Adrenal gland (tissue), 12 donors: Measurements from ENCODE around the gene PRMT7. TPM values are rescaled to one million over a fixed set of nuclear protein-coding genes. Genes with fewer than 3 reads are reported as not detected.

ENCODE experiments used
- DNase-seq, 7 donors: peaks; one replicate each; pipeline ENCODE4 v3.0.0-alpha.2; 2019 to 2020
- H3K27ac ChIP-seq, 5 donors: fragments of 200-600 bp; sonication (generic) in 4 of 5; 1 replicate in 3 of 5; 2 replicates in 2 of 5; pipeline versions ENCODE4 v1.5.1 to v1.8.0; 2016 to 2020; ENCODE audit warnings: mild to moderate bottlenecking in 1 of 5
- H3K27me3 ChIP-seq: fragments of 200-600 bp; 2 replicates; pipeline ENCODE4 v1.8.0; 2021
- H3K36me3 ChIP-seq, 2 donors: fragments of 200-600 bp; replicated peaks in 1 of 2; 1 replicate in 1 of 2; 2 replicates in 1 of 2; pipeline versions ENCODE4 v1.5.1 to v1.8.0; 2018 to 2022
- H3K4me1 ChIP-seq, 2 donors: fragments of 200-600 bp; replicated peaks in 1 of 2; 1 replicate in 1 of 2; 2 replicates in 1 of 2; pipeline versions ENCODE4 v1.5.1 to v1.8.0; 2018 to 2021
- H3K4me3 ChIP-seq, 4 donors: fragments of 200-600 bp; sonication (generic) in 3 of 4; one replicate each; pipeline ENCODE4 v1.5.1; 2016 to 2018
- H3K9me3 ChIP-seq, 3 donors: fragments of 200-600 bp; sonication (generic) in 1 of 3; replicated peaks in 1 of 3; 1 replicate in 2 of 3; 2 replicates in 1 of 3; pipeline versions ENCODE4 v1.5.1 to v1.8.0; 2016 to 2021
- POLR2A ChIP-seq, 2 donors: fragments of 450-650 bp; IDR thresholded peaks; one replicate each; pipeline ENCODE4 v1.6.1; 2017; ENCODE audit warnings: antibody characterized with exemption in 2 of 2, mild to moderate bottlenecking in 2 of 2, moderate library complexity in 1 of 2
- WGBS, 4 donors: extraction: QIAGEN DNeasy Blood & Tissue Kit in 2 of 4; methylation state at CpG; one replicate each; pipeline versions ENCODE4 v1.1.5 to v1.1.7; 2013 to 2017; 5-methylcytosine and 5-hydroxymethylcytosine counted together
- intact Hi-C, 2 donors: fragments of 100-400 bp; cut with DNase I; formaldehyde crosslinking; loops; one replicate each; pipeline versions ENCODE4 v1.14.1 to v1.15.0; 2022 to 2023
- polyA plus RNA-seq, 3 donors: library from polyadenylated mRNA; stranded (reverse); fragments of 200-250 nt in 2 of 3; fragments of 350-450 nt in 1 of 3; fragmentation: Illumina TruSeq in 1 of 3; extraction: RNeasy Lipid Tissue Mini Kit (QIAGEN cat#74804) in 1 of 3; gene quantifications; one replicate each; pipeline ENCODE4 v1.2.3, GENCODE V29; 2013 to 2014
- total RNA-seq, 9 donors: library from RNA; depleted of rRNA in 4 of 9; stranded (reverse); fragments of >200 nt in 4 of 9; fragments of 120-200 nt in 1 of 9; fragmentation: NEBNext Ultra II Directional in 1 of 9; extraction: Animal tissue kit (Norgen Biotek cat#: 25700) in 1 of 9; gene quantifications; one replicate each; pipeline versions ENCODE4 v1.1.0 to v1.2.4, GENCODE V29; 2013 to 2023
- TF ChIP-seq, protein P1 (sequence below), 6 experiments: fragments of 450-650 bp in 4 of 6; fragments of 200-600 bp in 2 of 6; sonication (generic) in 1 of 6; IDR thresholded peaks; 1 replicate in 5 of 6; 2 replicates in 1 of 6; pipeline versions ENCODE4 v1.5.1 to v1.8.0; 2016 to 2021; ENCODE audit warnings: antibody characterized with exemption in 6 of 6, mild to moderate bottlenecking in 2 of 6, moderate library complexity in 1 of 6
- donor health status: healthy with polysubstance abuse.
- donor health status: Bipolar disorder and iron deficiency.
- donor health status: DM: yes; HTN: yes; CAD: no.
- donor health status: DM: no; HTN: no; CAD: no.
- donor health status: DM: no; HTN: no; CAD: no.
- donor health status: DM: yes; HTN: yes; CAD: no.

PRMT7 gene
- total and polyA plus RNA-seq, 12 donors = 30.0 to 141 (median 42.7) TPM

DNA sequence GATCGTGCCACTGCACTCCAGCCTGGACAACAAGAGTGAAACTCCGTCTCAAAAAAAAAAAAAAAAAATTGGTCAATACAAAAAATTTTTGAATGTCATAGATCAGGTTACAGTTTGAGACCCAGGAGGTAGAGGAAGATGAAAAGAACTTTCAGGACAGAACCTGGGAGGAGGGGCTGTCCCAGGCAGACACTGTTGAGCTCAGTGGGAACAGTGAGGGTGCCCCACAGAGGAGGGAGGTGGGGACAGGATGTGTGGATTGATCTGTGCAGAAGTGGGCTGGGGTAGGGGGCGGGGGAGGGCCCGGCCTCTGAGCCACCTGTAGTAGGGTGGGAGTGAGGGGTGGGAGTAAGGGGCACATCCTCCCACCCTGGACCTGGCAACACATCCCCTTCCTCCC, 58.3 kb downstream of the PRMT7 start:
- intact Hi-C loops = no loop called here
- DNase-seq = no peak

DNA sequence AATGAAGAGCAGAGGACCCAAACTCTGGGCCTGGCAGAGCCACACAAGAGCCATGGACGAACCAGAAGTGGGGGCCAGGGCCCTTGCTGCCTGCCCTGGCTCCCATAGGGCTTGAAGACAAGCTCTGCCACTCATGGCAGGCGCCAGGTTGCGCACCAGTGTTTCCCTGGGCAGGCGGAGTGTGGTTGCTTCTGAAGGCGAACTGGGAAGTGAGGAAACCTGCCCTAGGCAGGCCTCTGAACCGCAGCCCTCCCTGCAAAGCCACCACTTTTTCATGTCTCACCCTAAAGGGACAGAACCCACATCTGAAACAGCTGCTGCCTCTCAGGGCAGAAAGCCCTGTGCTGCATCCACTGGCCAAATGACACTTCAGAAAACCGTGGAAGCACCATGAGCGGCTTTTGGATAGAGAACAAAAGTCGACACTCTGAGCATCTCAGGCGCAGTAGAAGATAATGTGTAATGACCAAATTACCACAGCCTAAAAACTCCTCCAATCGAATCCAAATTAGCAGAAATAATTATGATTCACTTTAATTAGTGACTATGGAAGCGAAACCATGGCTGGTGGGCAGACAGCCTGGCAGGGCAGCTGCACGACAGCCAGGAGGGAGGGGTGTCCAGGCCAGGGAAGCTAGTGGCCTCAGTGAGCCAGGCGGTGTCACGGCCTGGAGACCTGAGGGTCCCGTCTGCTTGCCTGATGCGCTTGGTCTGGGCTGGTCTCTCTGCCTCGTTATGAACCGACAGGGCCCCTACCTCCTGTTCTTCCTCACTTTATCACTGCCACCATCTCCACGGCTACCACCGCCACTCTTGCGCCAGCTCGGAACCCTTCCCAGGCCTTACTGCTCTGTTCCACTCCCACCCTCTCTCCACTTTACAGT, 59.1 kb downstream of the PRMT7 start:
- 75 to 83% (median 81%) methylated on average over 15 to 23 of the region's 23 CpGs for WGBS, 4 donors
- Histone ChIP-seq H3K4me1 (no peaks in the 10 kb centered on the region), H3K9me3 (no peaks in the 10 kb centered on the region), H3K27ac (no peak overlapping the region), H3K36me3 (no peaks in the 10 kb centered on the region), H3K4me3 (no peak overlapping the region), H3K27me3 (no peaks in the 10 kb centered on the region)
- TF ChIP-seq, protein P1, sequence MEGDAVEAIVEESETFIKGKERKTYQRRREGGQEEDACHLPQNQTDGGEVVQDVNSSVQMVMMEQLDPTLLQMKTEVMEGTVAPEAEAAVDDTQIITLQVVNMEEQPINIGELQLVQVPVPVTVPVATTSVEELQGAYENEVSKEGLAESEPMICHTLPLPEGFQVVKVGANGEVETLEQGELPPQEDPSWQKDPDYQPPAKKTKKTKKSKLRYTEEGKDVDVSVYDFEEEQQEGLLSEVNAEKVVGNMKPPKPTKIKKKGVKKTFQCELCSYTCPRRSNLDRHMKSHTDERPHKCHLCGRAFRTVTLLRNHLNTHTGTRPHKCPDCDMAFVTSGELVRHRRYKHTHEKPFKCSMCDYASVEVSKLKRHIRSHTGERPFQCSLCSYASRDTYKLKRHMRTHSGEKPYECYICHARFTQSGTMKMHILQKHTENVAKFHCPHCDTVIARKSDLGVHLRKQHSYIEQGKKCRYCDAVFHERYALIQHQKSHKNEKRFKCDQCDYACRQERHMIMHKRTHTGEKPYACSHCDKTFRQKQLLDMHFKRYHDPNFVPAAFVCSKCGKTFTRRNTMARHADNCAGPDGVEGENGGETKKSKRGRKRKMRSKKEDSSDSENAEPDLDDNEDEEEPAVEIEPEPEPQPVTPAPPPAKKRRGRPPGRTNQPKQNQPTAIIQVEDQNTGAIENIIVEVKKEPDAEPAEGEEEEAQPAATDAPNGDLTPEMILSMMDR (IDR thresholded peaks at IDR 0.05) = no peak
- no peak for TF ChIP-seq POLR2A (IDR thresholded peaks at IDR 0.05)
- intact Hi-C loops = no loop called here
- DNase-seq = no peak

More for the DNA sequence above, 58.3 kb downstream of the PRMT7 start:
- Histone ChIP-seq H3K36me3 (no peaks in the 10 kb centered on the region), H3K9me3 (no peaks in the 10 kb centered on the region), H3K4me3 (no peak overlapping the region), H3K27ac (no peak overlapping the region), H3K27me3 (no peaks in the 10 kb centered on the region), H3K4me1 (peaks cover 0 to 3% of the 10 kb centered on the region in 2 donors)
- TF ChIP-seq, protein P1 (IDR thresholded peaks at IDR 0.05) = no peak
- TF ChIP-seq POLR2A (IDR thresholded peaks at IDR 0.05) = no peak
- 78 to 84% (median 82%) methylated on average over 2 to 4 of the region's 4 CpGs for WGBS, 4 donors

- no peak overlapping the region for H3K4me3 ChIP-seq
- no peaks in the 10 kb centered on the region for H3K9me3 ChIP-seq
- H3K27me3 ChIP-seq = no peaks in the 10 kb centered on the region
- intact Hi-C loops = no loop called here
- H3K27ac ChIP-seq = no peak overlapping the region
- no peaks in the 10 kb centered on the region for H3K4me1 ChIP-seq
- 88 to 92% (median 91%) methylated on average over 14 to 32 of the region's 32 CpGs for WGBS, 4 donors
- no peak for TF ChIP-seq POLR2A (IDR thresholded peaks at IDR 0.05)
- TF ChIP-seq, protein P1 (IDR thresholded peaks at IDR 0.05) = no peak
- no peaks in the 10 kb centered on the region for H3K36me3 ChIP-seq
- DNase-seq = no peak
Measured at GRCh38 chr16:68370581-68371275, 59.9 kb downstream of the PRMT7 start.

- Histone ChIP-seq H3K27me3 (no peaks in the 10 kb centered on the region), H3K9me3 (no peaks in the 10 kb centered on the region), H3K27ac (no peak overlapping the region), H3K36me3 (no peaks in the 10 kb centered on the region), H3K4me3 (no peak overlapping the region), H3K4me1 (no peaks in the 10 kb centered on the region)
- WGBS, 4 donors = 96 to 97% (median 96%) methylated on average over 4 to 27 of the region's 27 CpGs
- no peak for DNase-seq
- intact Hi-C loops = no loop called here
- TF ChIP-seq, protein P1 (IDR thresholded peaks at IDR 0.05) = no peak
- no peak for TF ChIP-seq POLR2A (IDR thresholded peaks at IDR 0.05)
Measured at GRCh38 chr16:68371276-68371651, 60.4 kb downstream of the PRMT7 start.
